Activated T-helper 1 cell treated with anti-CD3 and anti-CD28 coated beads, Interleukin-12 subunit alpha, Interleukin-12 subunit beta, Interleukin-2, Interleukin-4 antibody, amounts not matched to agents 30 ng/mL and 10 ng/mL and 1 ng/mL, durations not matched to agents 14 hours and 24 hours and 36 hours (primary cell): Measurements from ENCODE around the gene TNIK. TPM values are rescaled to one million over a fixed set of nuclear protein-coding genes. Genes with fewer than 3 reads are reported as not detected.

Source experiments
- DNase-seq: peaks from one replicate; pipeline ENCODE4 v3.0.0; 2021; ENCODE audit warnings: low spot score
- H3K27ac Mint-ChIP-seq: one replicate; pipeline ENCODE4 v1.8.0; 2021; ENCODE audit warnings: mild to moderate bottlenecking, mixed read lengths
- H3K27me3 Mint-ChIP-seq: one replicate; pipeline ENCODE4 v1.8.0; 2022; ENCODE audit warnings: mild to moderate bottlenecking, moderate library complexity, mixed read lengths; ENCODE audit not compliant: insufficient read depth
- H3K36me3 Mint-ChIP-seq: one replicate; pipeline ENCODE4 v1.8.0; 2021; ENCODE audit warnings: low read depth, mixed read lengths
- H3K4me1 Mint-ChIP-seq: one replicate; pipeline ENCODE4 v1.8.0; 2021; ENCODE audit warnings: low read depth, mixed read lengths
- H3K4me3 Mint-ChIP-seq: one replicate; pipeline ENCODE4 v1.8.0; 2021; ENCODE audit warnings: mild to moderate bottlenecking, moderate library complexity, mixed read lengths
- H3K9me3 Mint-ChIP-seq: one replicate; pipeline ENCODE4 v1.8.0; 2021; ENCODE audit warnings: mixed read lengths
- intact Hi-C: fragments of 100-400 bp; cut with micrococcal nuclease; formaldehyde crosslinking; loops from one replicate; pipeline ENCODE4 v1.15.1; 2024
- total RNA-seq: library from RNA; stranded (reverse); gene quantifications from 2 replicates; pipeline ENCODE4 v1.2.3, GENCODE V29; 2022

Gene TNIK
- total RNA-seq, 1 donor from 2014 or later = 21.5 TPM

DNA sequence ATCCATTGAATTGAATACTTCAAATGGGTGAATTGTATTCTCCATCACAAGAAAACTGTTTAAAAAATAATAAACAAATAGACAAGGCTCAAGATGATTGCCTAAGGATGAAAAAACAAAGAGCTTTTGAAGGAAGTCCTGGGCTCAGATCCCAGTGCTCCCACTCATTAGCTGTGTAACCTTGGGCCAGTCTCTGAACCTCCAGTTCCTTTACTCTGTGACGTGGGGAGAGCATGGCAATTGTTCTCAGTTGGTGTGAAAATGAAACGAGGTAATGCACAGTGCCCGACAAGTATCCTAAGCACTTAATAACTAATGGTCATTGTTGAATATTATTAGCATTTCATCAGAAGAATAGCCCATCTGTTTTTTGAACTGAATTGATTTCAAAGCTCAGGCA, 40.7 kb downstream of the TNIK start:
- Mint-ChIP-seq H3K27ac (no peak overlapping the region), H3K9me3 (peaks cover 4% of the 10 kb centered on the region), H3K4me1 (peaks cover 7% of the 10 kb centered on the region), H3K4me3 (no peak overlapping the region), H3K27me3 (no peaks in the 10 kb centered on the region), H3K36me3 (peaks cover 14% of the 10 kb centered on the region)
- intact Hi-C loops = no loop called here
- DNase-seq = no peak

- Mint-ChIP-seq H3K36me3 (peaks cover 12% of the 10 kb centered on the region), H3K4me1 (peaks cover 7% of the 10 kb centered on the region), H3K4me3 (no peak overlapping the region), H3K27me3 (no peaks in the 10 kb centered on the region), H3K27ac (no peak overlapping the region), H3K9me3 (no peaks in the 10 kb centered on the region)
- no peak for DNase-seq
- intact Hi-C loops = no loop called here
These were observed 42.4 kb downstream of the TNIK start for GRCh38 chr3:171417813-171418212.

DNA sequence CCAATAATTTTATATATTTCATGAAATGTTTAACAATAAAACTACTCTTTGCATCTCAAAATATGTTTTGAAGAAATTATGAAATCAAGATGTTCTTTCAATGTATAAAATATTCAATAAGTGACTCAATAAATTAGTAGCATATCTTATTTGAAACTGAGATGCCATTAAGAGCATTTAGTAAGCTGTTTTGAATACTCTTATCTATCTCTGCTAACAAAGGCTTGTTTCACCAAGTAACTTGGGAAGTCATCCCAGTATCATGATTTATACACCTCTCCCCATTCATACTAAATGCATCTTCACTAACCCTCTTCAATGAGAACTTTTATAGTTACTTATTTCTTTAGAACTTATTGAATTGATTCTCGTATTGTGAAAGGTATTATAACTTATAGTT, 43.1 kb downstream of the TNIK start:
- intact Hi-C loops = no loop called here
- Mint-ChIP-seq H3K36me3 (peaks cover 12% of the 10 kb centered on the region), H3K27ac (no peak overlapping the region), H3K27me3 (no peaks in the 10 kb centered on the region), H3K9me3 (no peaks in the 10 kb centered on the region), H3K4me3 (no peak overlapping the region), H3K4me1 (peaks cover 7% of the 10 kb centered on the region)
- DNase-seq = no peak

DNA sequence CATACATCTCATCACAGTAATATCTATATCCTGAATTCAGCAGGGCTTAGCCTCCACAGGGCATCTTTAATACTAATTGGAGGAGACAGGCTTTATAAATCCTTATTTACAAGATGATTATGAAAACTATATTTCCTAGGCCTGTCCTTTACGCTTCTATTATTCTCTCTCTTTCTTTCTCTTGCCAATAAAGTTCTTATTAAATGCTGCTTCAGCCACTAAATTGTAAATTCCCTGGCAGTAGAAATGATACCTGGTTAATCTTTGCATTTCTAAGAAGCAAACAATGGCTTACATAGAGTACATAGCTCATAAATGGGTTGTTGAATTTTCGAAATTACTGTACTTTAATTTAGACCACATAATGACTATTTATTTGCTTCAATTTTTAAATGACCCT, 43.5 kb downstream of the TNIK start:
- no peak for DNase-seq
- no peak overlapping the region for H3K4me3 Mint-ChIP-seq
- H3K9me3 Mint-ChIP-seq = no peaks in the 10 kb centered on the region
- intact Hi-C loops = no loop called here
- no peak overlapping the region for H3K27ac Mint-ChIP-seq
- H3K36me3 Mint-ChIP-seq = peaks cover 10% of the 10 kb centered on the region
- H3K27me3 Mint-ChIP-seq = no peaks in the 10 kb centered on the region
- peaks cover 7% of the 10 kb centered on the region for H3K4me1 Mint-ChIP-seq

GRCh38 chr3:171416061-171416460, 44.1 kb downstream of the TNIK start:
- intact Hi-C loops = no loop called here
- no peak for DNase-seq
- no peak overlapping the region for H3K27ac Mint-ChIP-seq
- H3K9me3 Mint-ChIP-seq = no peaks in the 10 kb centered on the region
- H3K4me1 Mint-ChIP-seq = peaks cover 7% of the 10 kb centered on the region
- no peaks in the 10 kb centered on the region for H3K27me3 Mint-ChIP-seq
- H3K4me3 Mint-ChIP-seq = no peak overlapping the region
- peaks cover 9% of the 10 kb centered on the region for H3K36me3 Mint-ChIP-seq

- no peaks in the 10 kb centered on the region for H3K9me3 Mint-ChIP-seq
- peaks cover 7% of the 10 kb centered on the region for H3K36me3 Mint-ChIP-seq
- intact Hi-C loops = no loop called here
- no peaks in the 10 kb centered on the region for H3K27me3 Mint-ChIP-seq
- H3K27ac Mint-ChIP-seq = no peak overlapping the region
- H3K4me1 Mint-ChIP-seq = peaks cover 7% of the 10 kb centered on the region
- H3K4me3 Mint-ChIP-seq = no peak overlapping the region
- DNase-seq = no peak
These were observed 45.1 kb downstream of the TNIK start for GRCh38 chr3:171415070-171415469.

- Mint-ChIP-seq H3K36me3 (peaks cover 3% of the 10 kb centered on the region), H3K27ac (no peak overlapping the region), H3K27me3 (no peaks in the 10 kb centered on the region), H3K4me3 (no peak overlapping the region), H3K4me1 (peaks cover 12% of the 10 kb centered on the region), H3K9me3 (no peaks in the 10 kb centered on the region)
- intact Hi-C loops = no loop called here
- DNase-seq = no peak
These were observed 47.7 kb downstream of the TNIK start for GRCh38 chr3:171412473-171412872.

DNA sequence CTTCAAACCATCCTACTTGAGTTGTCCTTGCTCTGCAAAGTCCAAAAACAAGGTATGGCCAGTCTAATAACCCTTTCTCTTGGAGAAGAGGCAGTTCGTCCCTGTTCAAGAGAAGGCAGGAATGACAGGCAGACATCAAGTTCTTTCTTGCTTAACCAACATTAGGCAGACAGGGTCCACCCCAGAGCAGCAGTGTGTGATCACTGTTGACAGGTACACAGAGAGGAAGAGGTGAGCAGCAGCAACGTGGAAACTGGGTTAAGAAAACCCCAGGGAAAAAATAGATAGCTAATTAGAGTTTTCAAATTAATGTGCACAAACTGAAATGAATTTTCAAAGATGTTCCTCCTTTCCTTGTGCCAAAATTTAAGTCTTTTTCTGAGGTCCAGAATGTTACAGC, 48.2 kb downstream of the TNIK start:
- no peak overlapping the region for H3K4me3 Mint-ChIP-seq
- H3K36me3 Mint-ChIP-seq = peaks cover 3% of the 10 kb centered on the region
- intact Hi-C loops = no loop called here
- DNase-seq = no peak
- H3K4me1 Mint-ChIP-seq = peaks cover 13% of the 10 kb centered on the region
- no peaks in the 10 kb centered on the region for H3K9me3 Mint-ChIP-seq
- H3K27me3 Mint-ChIP-seq = no peaks in the 10 kb centered on the region
- H3K27ac Mint-ChIP-seq = no peak overlapping the region

DNA sequence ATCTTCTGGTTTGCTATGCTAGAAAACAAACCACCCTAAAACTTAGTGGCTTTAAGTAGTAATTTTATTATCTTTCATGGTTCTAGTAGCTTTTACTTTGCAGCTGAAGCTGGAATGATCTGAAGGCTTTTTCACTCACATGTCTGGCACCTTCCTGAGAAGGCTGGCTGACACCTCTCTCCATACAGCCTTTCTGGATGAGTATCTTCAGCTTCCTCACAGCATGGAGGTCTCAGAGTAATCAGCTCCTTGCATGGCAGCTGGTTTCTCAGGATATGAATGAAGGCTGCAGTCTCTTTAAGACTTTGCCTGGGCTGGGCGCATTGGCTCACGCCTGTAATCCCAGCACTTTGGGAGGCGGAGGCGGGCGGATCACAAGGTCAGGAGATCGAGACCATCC, 50.0 kb downstream of the TNIK start:
- intact Hi-C loops = no loop called here
- Mint-ChIP-seq H3K27me3 (no peaks in the 10 kb centered on the region), H3K36me3 (peaks cover 7% of the 10 kb centered on the region), H3K9me3 (no peaks in the 10 kb centered on the region), H3K4me3 (no peak overlapping the region), H3K4me1 (peaks cover 11% of the 10 kb centered on the region), H3K27ac (no peak overlapping the region)
- no peak for DNase-seq

- Mint-ChIP-seq H3K27me3 (no peaks in the 10 kb centered on the region), H3K4me1 (peaks cover 6% of the 10 kb centered on the region), H3K9me3 (no peaks in the 10 kb centered on the region), H3K27ac (no peak overlapping the region), H3K4me3 (no peak overlapping the region), H3K36me3 (peaks cover 9% of the 10 kb centered on the region)
- DNase-seq = no peak
- intact Hi-C loops = no loop called here
These were observed 52.4 kb downstream of the TNIK start for GRCh38 chr3:171407759-171408158.

GRCh38 chr3:171404376-171404967, 55.7 kb downstream of the TNIK start:
- no peak overlapping the region for H3K27ac Mint-ChIP-seq
- intact Hi-C loops = no loop called here
- H3K36me3 Mint-ChIP-seq = peaks cover 11% of the 10 kb centered on the region

GRCh38 chr3:171402281-171402680, 57.9 kb downstream of the TNIK start:
- Mint-ChIP-seq H3K4me1 (no peaks in the 10 kb centered on the region), H3K4me3 (no peak overlapping the region), H3K9me3 (no peaks in the 10 kb centered on the region), H3K27ac (no peak overlapping the region), H3K27me3 (no peaks in the 10 kb centered on the region), H3K36me3 (peaks cover 8% of the 10 kb centered on the region)
- intact Hi-C loops = no loop called here
- no peak for DNase-seq

More at GRCh38 chr3:171404376-171404967, 55.7 kb downstream of the TNIK start:
- H3K4me3 Mint-ChIP-seq = no peak overlapping the region
- no peak for DNase-seq
- no peaks in the 10 kb centered on the region for H3K27me3 Mint-ChIP-seq
- H3K9me3 Mint-ChIP-seq = no peaks in the 10 kb centered on the region
- peaks cover 6% of the 10 kb centered on the region for H3K4me1 Mint-ChIP-seq

- intact Hi-C loops = no loop called here
- Mint-ChIP-seq H3K27ac (no peak overlapping the region), H3K36me3 (peaks cover 4% of the 10 kb centered on the region), H3K27me3 (no peaks in the 10 kb centered on the region), H3K4me1 (no peaks in the 10 kb centered on the region), H3K9me3 (no peaks in the 10 kb centered on the region), H3K4me3 (no peak overlapping the region)
- no peak for DNase-seq
These were observed 58.8 kb downstream of the TNIK start for GRCh38 chr3:171401432-171401831.

- Mint-ChIP-seq H3K4me3 (no peak overlapping the region), H3K36me3 (peaks cover 4% of the 10 kb centered on the region), H3K4me1 (no peaks in the 10 kb centered on the region), H3K27me3 (no peaks in the 10 kb centered on the region), H3K9me3 (no peaks in the 10 kb centered on the region), H3K27ac (no peak overlapping the region)
- no peak for DNase-seq
- intact Hi-C loops = no loop called here
These were observed 60.4 kb downstream of the TNIK start for GRCh38 chr3:171399842-171400241.
